Head of caudate nucleus (tissue), 42 donors: Measurements from ENCODE around the gene CCT8L2.
"Not testable (repeated sequence)": the region's sequence is repeated elsewhere in the genome, so short reads cannot be mapped to it uniquely, and the experiment has no call there.

Experiments
- DNase-seq, 42 donors: peaks; one replicate each; pipeline versions ENCODE4 v3.0.0 to v3.0.0-alpha.2; 2020 to 2021; ENCODE audit warnings: mixed read lengths in 7 of 42
- intact Hi-C: fragments of 100-400 bp; cut with DNase I; formaldehyde crosslinking; loops from one replicate; pipeline ENCODE4 v1.15.0; 2022

The CCT8L2 gene

GRCh38 chr22:16600644-16601436 lies 8.2 kb upstream of the CCT8L2 start:
- DNase-seq: peak; percentile 58 to 93 (median 81)
- intact Hi-C loops: not testable (repeated sequence)

GRCh38 chr22:16599648-16600047 lies 7.0 kb upstream of the CCT8L2 start:
- DNase-seq, intact Hi-C loops: not testable (repeated sequence)

- DNase-seq, intact Hi-C loops: not testable (repeated sequence)
Measured at GRCh38 chr22:16595251-16595650, 2.6 kb upstream of the CCT8L2 start.

- intact Hi-C loops: no loop called here
- no peak for DNase-seq
Measured at GRCh38 chr22:16594026-16594425, 1.4 kb upstream of the CCT8L2 start.

- not testable (repeated sequence) for DNase-seq
Measured at GRCh38 chr22:16592231-16592630, 379 bp downstream of the CCT8L2 start.

GRCh38 chr22:16591136-16591535 lies 1.5 kb downstream of the CCT8L2 start:
- intact Hi-C loops, DNase-seq: not testable (repeated sequence)

More at GRCh38 chr22:16592231-16592630, 379 bp downstream of the CCT8L2 start:
- intact Hi-C loops: not testable (repeated sequence)

- intact Hi-C loops: no loop called here
- no peak for DNase-seq
Measured at GRCh38 chr22:16586991-16587390, 5.6 kb downstream of the CCT8L2 start.

- intact Hi-C loops: no loop called here
- no peak for DNase-seq
Measured at GRCh38 chr22:16586170-16586569, 6.4 kb downstream of the CCT8L2 start.

- intact Hi-C loops, DNase-seq: not testable (repeated sequence)
Measured at GRCh38 chr22:16580872-16581271, 11.7 kb downstream of the CCT8L2 start.

- intact Hi-C loops, DNase-seq: not testable (repeated sequence)
Measured at GRCh38 chr22:16569240-16569834, 23.3 kb downstream of the CCT8L2 start.

GRCh38 chr22:16568425-16568758 lies 24.2 kb downstream of the CCT8L2 start:
- intact Hi-C loops: no loop called here
- no peak for DNase-seq

- intact Hi-C loops, DNase-seq: not testable (repeated sequence)
Measured at GRCh38 chr22:16567617-16568424, 24.8 kb downstream of the CCT8L2 start.

- DNase-seq, intact Hi-C loops: not testable (repeated sequence)
Measured at GRCh38 chr22:16566421-16567151, 26.0 kb downstream of the CCT8L2 start.

- intact Hi-C loops, DNase-seq: not testable (repeated sequence)
Measured at GRCh38 chr22:16565585-16566420, 26.8 kb downstream of the CCT8L2 start.

GRCh38 chr22:16564837-16565584 lies 27.6 kb downstream of the CCT8L2 start:
- DNase-seq, intact Hi-C loops: not testable (repeated sequence)

GRCh38 chr22:16563555-16564520 lies 28.8 kb downstream of the CCT8L2 start:
- DNase-seq: no peak
- intact Hi-C loops: no loop called here
